Fibroblast of pulmonary artery (primary cell): Measurements from ENCODE around the gene PALLD.
A peak's percentile ranks its signal among the peaks of the same experiment; 100 is the strongest.

ENCODE experiments used
- DNase-seq: peaks from one replicate; pipeline ENCODE4 v3.0.0-alpha.2; 2010; ENCODE audit warnings: low read depth
- H3K4me3 ChIP-seq: replicated peaks from 2 replicates; pipeline ENCODE4 v1.5.1; 2011; ENCODE audit warnings: low read depth, mild to moderate bottlenecking, control low read depth, low read length, moderate library complexity
- TF ChIP-seq, protein P1 (sequence below): IDR thresholded peaks from 2 replicates; pipeline ENCODE4 v1.5.1; 2011; ENCODE audit warnings: mild to moderate bottlenecking, control low read depth, low read length, inconsistent platforms; ENCODE audit errors: missing control alignments

PALLD gene

DNA sequence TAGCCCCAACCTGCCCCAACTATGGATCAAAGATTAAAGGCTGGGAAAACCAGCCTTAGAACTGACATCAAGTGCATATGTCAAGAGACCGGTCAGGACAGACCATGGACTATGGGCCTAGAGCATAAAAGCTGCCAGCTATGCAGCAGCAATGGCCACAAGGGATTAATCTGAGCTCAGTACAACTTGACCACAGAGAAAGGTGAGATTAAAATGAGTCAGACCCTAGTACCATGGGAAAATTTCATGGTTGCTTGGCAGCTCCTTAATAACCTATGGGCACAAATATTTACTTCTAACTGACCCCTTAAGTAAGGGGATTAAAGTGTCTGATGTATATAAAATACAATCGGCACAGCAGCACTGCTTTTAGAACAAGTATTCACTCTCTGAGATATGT lies 458.8 kb downstream of the PALLD start:
- H3K4me3 ChIP-seq = no peak overlapping the region
- TF ChIP-seq, protein P1, sequence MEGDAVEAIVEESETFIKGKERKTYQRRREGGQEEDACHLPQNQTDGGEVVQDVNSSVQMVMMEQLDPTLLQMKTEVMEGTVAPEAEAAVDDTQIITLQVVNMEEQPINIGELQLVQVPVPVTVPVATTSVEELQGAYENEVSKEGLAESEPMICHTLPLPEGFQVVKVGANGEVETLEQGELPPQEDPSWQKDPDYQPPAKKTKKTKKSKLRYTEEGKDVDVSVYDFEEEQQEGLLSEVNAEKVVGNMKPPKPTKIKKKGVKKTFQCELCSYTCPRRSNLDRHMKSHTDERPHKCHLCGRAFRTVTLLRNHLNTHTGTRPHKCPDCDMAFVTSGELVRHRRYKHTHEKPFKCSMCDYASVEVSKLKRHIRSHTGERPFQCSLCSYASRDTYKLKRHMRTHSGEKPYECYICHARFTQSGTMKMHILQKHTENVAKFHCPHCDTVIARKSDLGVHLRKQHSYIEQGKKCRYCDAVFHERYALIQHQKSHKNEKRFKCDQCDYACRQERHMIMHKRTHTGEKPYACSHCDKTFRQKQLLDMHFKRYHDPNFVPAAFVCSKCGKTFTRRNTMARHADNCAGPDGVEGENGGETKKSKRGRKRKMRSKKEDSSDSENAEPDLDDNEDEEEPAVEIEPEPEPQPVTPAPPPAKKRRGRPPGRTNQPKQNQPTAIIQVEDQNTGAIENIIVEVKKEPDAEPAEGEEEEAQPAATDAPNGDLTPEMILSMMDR = no peak
- DNase-seq = peak; percentile 8

DNA sequence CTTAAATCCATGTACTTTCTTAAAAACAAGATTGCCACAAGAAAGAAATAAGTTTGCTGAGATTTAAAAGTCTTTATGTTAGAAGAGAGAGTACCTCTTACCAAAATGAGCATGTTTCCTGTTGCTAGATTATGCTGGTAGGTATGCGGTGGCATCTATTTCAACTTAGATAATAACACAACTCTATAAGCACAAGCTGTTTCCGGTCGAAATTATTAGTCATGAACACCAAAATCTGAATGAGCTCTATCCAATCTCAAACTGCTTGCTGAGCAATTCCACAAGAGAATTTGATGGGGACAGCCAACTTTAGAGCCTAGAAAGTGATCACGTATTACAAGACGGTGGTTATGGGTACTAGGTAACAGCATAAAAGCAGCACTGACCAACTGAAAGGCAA lies 463.9 kb downstream of the PALLD start:
- no peak for DNase-seq
- TF ChIP-seq, protein P1 = no peak

DNA sequence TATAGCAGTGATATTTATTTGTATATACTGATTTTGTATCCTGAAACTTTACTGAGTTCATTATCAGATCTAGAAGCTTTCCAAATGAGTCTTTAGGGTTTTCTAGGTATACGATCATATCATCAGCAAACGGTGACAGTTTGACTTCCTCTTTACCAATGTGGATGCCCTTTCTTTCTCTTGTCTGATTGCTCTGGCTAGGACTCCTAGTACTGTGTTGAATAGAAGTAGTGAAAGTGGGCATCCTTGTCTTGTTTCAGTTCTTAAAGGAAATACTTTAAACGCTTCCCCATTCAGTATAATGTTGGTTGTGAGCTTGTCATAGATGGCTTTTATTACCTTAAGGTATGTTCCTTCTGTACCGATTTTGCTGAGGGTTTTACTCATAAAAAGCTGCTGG lies 475.7 kb downstream of the PALLD start:
- TF ChIP-seq, protein P1 = no peak
- no peak for DNase-seq
- H3K4me3 ChIP-seq = no peak overlapping the region

More for the DNA sequence above, 463.9 kb downstream of the PALLD start:
- H3K4me3 ChIP-seq = no peak overlapping the region
